ENCODE data around the gene PAPLN. TPM values are rescaled to one million over a fixed set of nuclear protein-coding genes. Genes with fewer than 3 reads are reported as not detected.

Gene PAPLN
- total RNA-seq, 1 donor from 2014 or later: 12.7 TPM

- no peak for TF ChIP-seq CTCF (conservative IDR thresholded peaks at IDR 0.05; ENCODE audit: low read depth, low read length)
- no peak for DNase-seq (ENCODE audit: low read depth)
- no peak overlapping the region for H3K4me3 ChIP-seq (ENCODE audit: low read depth, low read length)
Observed at GRCh38 chr14:73253721-73254120, 16.4 kb downstream of the PAPLN start.

GRCh38 chr14:73254247-73255004 lies 17.1 kb downstream of the PAPLN start:
- no peak overlapping the region for H3K4me3 ChIP-seq (ENCODE audit: low read depth, low read length)
- TF ChIP-seq CTCF (conservative IDR thresholded peaks at IDR 0.05; ENCODE audit: low read depth, low read length): no peak
- no peak for DNase-seq (ENCODE audit: low read depth)

- no peak for TF ChIP-seq CTCF (conservative IDR thresholded peaks at IDR 0.05; ENCODE audit: low read depth, low read length)
- no peak for DNase-seq (ENCODE audit: low read depth)
- H3K4me3 ChIP-seq (ENCODE audit: low read depth, low read length): no peak overlapping the region
Observed at GRCh38 chr14:73255005-73255400, 17.7 kb downstream of the PAPLN start.

- no peak for DNase-seq (ENCODE audit: low read depth)
- H3K4me3 ChIP-seq (ENCODE audit: low read depth, low read length): no peak overlapping the region
- no peak for TF ChIP-seq CTCF (conservative IDR thresholded peaks at IDR 0.05; ENCODE audit: low read depth, low read length)
Observed at GRCh38 chr14:73255693-73256225, 18.5 kb downstream of the PAPLN start.

GRCh38 chr14:73258076-73258475 lies 20.8 kb downstream of the PAPLN start:
- no peak for DNase-seq (ENCODE audit: low read depth)
- H3K4me3 ChIP-seq (ENCODE audit: low read depth, low read length): no peak overlapping the region
- no peak for TF ChIP-seq CTCF (conservative IDR thresholded peaks at IDR 0.05; ENCODE audit: low read depth, low read length)

GRCh38 chr14:73258845-73259611 lies 21.7 kb downstream of the PAPLN start:
- TF ChIP-seq CTCF (conservative IDR thresholded peaks at IDR 0.05; ENCODE audit: low read depth, low read length): no peak
- no peak for DNase-seq (ENCODE audit: low read depth)

More at GRCh38 chr14:73258845-73259611, 21.7 kb downstream of the PAPLN start:
- no peak overlapping the region for H3K4me3 ChIP-seq (ENCODE audit: low read depth, low read length)

All from epithelial cell of proximal tubule (primary cell).